Lung (tissue), 12 donors: ENCODE data around the gene TLR9. TPM values are rescaled to one million over a fixed set of nuclear protein-coding genes. Genes with fewer than 3 reads are reported as not detected.

Source experiments
- ATAC-seq: fragments of 200-7000 bp; cut with Tn5 transposase; one replicate; pipeline ENCODE4 v1.9.1; 2020; ENCODE audit warnings: moderate number of reproducible peaks; ENCODE audit not compliant: insufficient read depth, low FRiP score
- DNase-seq, 3 donors: peaks; one replicate each; pipeline ENCODE4 v3.0.0-alpha.2; 2013 to 2017
- H3K27ac ChIP-seq, 2 donors: one replicate each; pipeline ENCODE4 v1.5.1; 2013; ENCODE audit warnings: mild to moderate bottlenecking in 2 of 2, moderate library complexity in 2 of 2, control low read depth in 1 of 2, inconsistent platforms in 1 of 2, low read depth in 1 of 2, low read length in 1 of 2
- H3K27me3 ChIP-seq, 3 donors: one replicate each; pipeline ENCODE4 v1.5.1; 2013; ENCODE audit warnings: low read length in 2 of 3; ENCODE audit not compliant: control insufficient read depth in 3 of 3, insufficient read depth in 3 of 3
- H3K36me3 ChIP-seq, 4 donors: one replicate each; pipeline ENCODE4 v1.5.1; 2013; ENCODE audit warnings: low read length in 4 of 4, mild to moderate bottlenecking in 1 of 4, moderate library complexity in 1 of 4; ENCODE audit not compliant: control insufficient read depth in 4 of 4, insufficient read depth in 4 of 4
- H3K4me1 ChIP-seq, 5 donors: one replicate each; pipeline ENCODE4 v1.5.1; 2013; ENCODE audit warnings: low read length in 5 of 5, mild to moderate bottlenecking in 2 of 5, moderate library complexity in 1 of 5; ENCODE audit not compliant: control insufficient read depth in 5 of 5, insufficient read depth in 5 of 5
- H3K4me3 ChIP-seq: one replicate; pipeline ENCODE4 v1.5.1; 2013; ENCODE audit warnings: mild to moderate bottlenecking, control low read depth, moderate library complexity
- H3K9ac ChIP-seq, 2 donors: one replicate each; pipeline ENCODE4 v1.5.1; 2013; ENCODE audit warnings: low read length in 2 of 2, control low read depth in 1 of 2; ENCODE audit not compliant: insufficient read depth in 1 of 2
- H3K9me3 ChIP-seq, 4 donors: one replicate each; pipeline ENCODE4 v1.5.1; 2013; ENCODE audit warnings: low read length in 3 of 4, mild to moderate bottlenecking in 1 of 4, moderate library complexity in 1 of 4; ENCODE audit not compliant: control insufficient read depth in 4 of 4, insufficient read depth in 3 of 4
- CTCF ChIP-seq: IDR thresholded peaks from 2 replicates; pipeline ENCODE4 v1.5.1; 2012; ENCODE audit warnings: mild to moderate bottlenecking; ENCODE audit errors: control extremely low read depth, extremely low read depth
- WGBS, 2 donors: extraction: QIAGEN DNeasy Blood & Tissue Kit; methylation state at CpG; one replicate each; pipeline ENCODE4 v1.1.7; 2013; 5-methylcytosine and 5-hydroxymethylcytosine counted together
- polyA plus RNA-seq, 2 donors: library from polyadenylated mRNA; stranded (reverse); fragments of 200-250 nt; gene quantifications; one replicate each; pipeline ENCODE4 v1.2.1, GENCODE V29; 2013
- total RNA-seq, 2 donors: library from RNA; depleted of rRNA in 1 of 2; stranded (reverse); fragments of >200 nt in 1 of 2; gene quantifications; one replicate each; pipeline ENCODE4 v1.2.1, GENCODE V29; 2014 to 2021
- donor health status: control.
- donor health status: control.
- donor health status: Bipolar disorder and iron deficiency.
- donor health status: healthy.
- donor health status: DM: yes; HTN: yes; CAD: no.

TLR9 gene
- total and polyA plus RNA-seq, 4 donors: 0.20 to 1.1 (median 0.37) TPM

DNA sequence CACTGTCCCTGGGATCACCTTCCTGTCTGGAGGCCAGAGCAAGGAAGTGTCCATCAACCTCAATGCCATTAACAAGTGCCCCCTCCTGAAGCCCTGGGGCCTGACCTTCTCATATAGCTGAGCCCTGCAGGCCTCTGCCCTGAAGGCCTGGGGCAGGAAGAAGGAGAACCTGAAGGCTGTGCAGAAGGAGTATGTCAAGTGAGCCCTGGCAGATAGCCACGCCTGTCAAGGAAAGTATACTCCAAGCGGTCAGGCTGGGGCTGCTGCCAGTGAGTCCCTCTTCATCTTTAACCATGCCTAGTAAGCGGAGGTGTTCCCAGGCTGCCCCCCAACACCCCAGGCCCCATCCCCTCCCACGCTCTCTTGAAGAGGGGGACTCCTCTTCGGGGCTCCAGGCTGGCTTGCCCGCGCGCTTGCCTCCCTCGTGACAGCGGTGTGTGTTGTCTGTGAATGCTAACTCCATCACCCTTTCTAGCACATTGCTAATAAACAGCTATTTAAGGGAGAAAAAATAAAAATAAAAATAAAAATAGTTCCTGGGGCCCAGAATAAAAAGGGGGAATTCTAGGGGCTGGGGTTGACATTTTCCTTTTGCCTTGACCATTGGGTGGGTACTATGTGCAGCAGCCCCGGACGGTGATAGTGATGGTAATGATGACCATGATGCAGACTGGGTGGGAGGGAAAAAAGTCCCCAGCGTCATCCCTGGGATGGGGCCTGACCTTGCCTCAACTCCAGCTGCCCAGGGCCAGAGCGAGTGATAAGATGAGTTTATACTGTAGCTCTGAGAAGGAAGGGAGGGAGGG lies 30.8 kb downstream of the TLR9 start:
- Histone ChIP-seq H3K4me1 (peaks cover 12 to 86% (median 50%) of the 10 kb centered on the region in 5 donors), H3K9me3 (no peaks in the 10 kb centered on the region), H3K27ac (no peak overlapping the region), H3K4me3 (no peak overlapping the region), H3K9ac (no peak overlapping the region), H3K36me3 (peaks cover 0 to 3% (median 1%) of the 10 kb centered on the region in 4 donors), H3K27me3 (no peaks in the 10 kb centered on the region)
- no peak for ATAC-seq
- peak; percentile 93 to 97 (median 96) for DNase-seq
- no peak for TF ChIP-seq CTCF
- 61 to 82% methylated on average over 13 to 14 of the region's 14 CpGs for WGBS, 2 donors

GRCh38 chr3:52193065-52193464 lies 32.4 kb downstream of the TLR9 start:
- no peaks in the 10 kb centered on the region for H3K9me3 ChIP-seq
- H3K4me3 ChIP-seq: no peak overlapping the region
- no peak for DNase-seq
- no peak for TF ChIP-seq CTCF
- H3K36me3 ChIP-seq: peaks cover 0 to 1% (median 0%) of the 10 kb centered on the region in 4 donors
- peaks cover 4 to 82% (median 47%) of the 10 kb centered on the region in 5 donors for H3K4me1 ChIP-seq
- no peak for ATAC-seq
- WGBS, 2 donors: 82 to 90% methylated on average over 18 of the region's 18 CpGs
- no peak overlapping the region for H3K27ac ChIP-seq
- no peak overlapping the region for H3K9ac ChIP-seq
- no peaks in the 10 kb centered on the region for H3K27me3 ChIP-seq

- peaks cover under 1 to 70% (median 38%) of the 10 kb centered on the region in 5 donors for H3K4me1 ChIP-seq
- 89 to 90% methylated on average over 4 of the region's 4 CpGs for WGBS, 2 donors
Measured at GRCh38 chr3:52191663-52192062, 33.8 kb downstream of the TLR9 start.

More at GRCh38 chr3:52191663-52192062, 33.8 kb downstream of the TLR9 start:
- H3K9ac ChIP-seq: no peak overlapping the region
- H3K9me3 ChIP-seq: no peaks in the 10 kb centered on the region
- ATAC-seq (no peak), DNase-seq (no peak)
- no peaks in the 10 kb centered on the region for H3K36me3 ChIP-seq
- no peak overlapping the region for H3K4me3 ChIP-seq
- TF ChIP-seq CTCF: no peak
- no peak overlapping the region for H3K27ac ChIP-seq
- H3K27me3 ChIP-seq: no peaks in the 10 kb centered on the region
